HFFc6 (cell line): ENCODE data around the gene C16orf86. TPM values are rescaled to one million over a fixed set of nuclear protein-coding genes. Genes with fewer than 3 reads are reported as not detected.

ENCODE experiments used
- DNase-seq: peaks from one replicate; pipeline ENCODE4 v3.0.0-alpha.2; 2018
- H3K27ac Mint-ChIP-seq: 2 replicates; pipeline ENCODE4 v1.8.0; 2020; ENCODE audit warnings: mild to moderate bottlenecking, mixed read lengths
- H3K27me3 Mint-ChIP-seq: 2 replicates; pipeline ENCODE4 v1.8.0; 2021; ENCODE audit warnings: mild to moderate bottlenecking, moderate library complexity, mixed read lengths; ENCODE audit not compliant: insufficient read depth
- H3K36me3 Mint-ChIP-seq: 2 replicates; pipeline ENCODE4 v1.8.0; 2021; ENCODE audit warnings: low read depth, mixed read lengths
- H3K4me1 Mint-ChIP-seq: 2 replicates; pipeline ENCODE4 v1.8.0; 2020; ENCODE audit warnings: low read depth, mixed read lengths
- H3K4me3 Mint-ChIP-seq: 2 replicates; pipeline ENCODE4 v1.8.0; 2020; ENCODE audit warnings: mild to moderate bottlenecking, moderate library complexity, mixed read lengths
- H3K9me3 Mint-ChIP-seq: 2 replicates; pipeline ENCODE4 v1.8.0; 2020; ENCODE audit warnings: mild to moderate bottlenecking, mixed read lengths
- CTCF ChIP-seq: fragments of 200-600 bp; sonication (generic); IDR thresholded peaks from 2 replicates; pipeline ENCODE4 v1.5.0; 2021; ENCODE audit warnings: antibody characterized with exemption, mild to moderate bottlenecking
- total RNA-seq, 6 experiments: library from RNA; stranded (reverse); fragmentation: NEBNext Ultra II Directional; extraction: Animal tissue kit (Norgen Biotek cat#: 25700); gene quantifications; 2 replicates in 1 of 6; 3 replicates in 5 of 6; pipeline ENCODE4 v1.2.3, GENCODE V29; 2021

C16orf86 gene
- total RNA-seq, 6 experiments from 2014 or later: 1.0 to 1.9 (median 1.6) TPM

- Mint-ChIP-seq H3K36me3 (no peaks in the 10 kb centered on the region), H3K27me3 (peaks cover 15% of the 10 kb centered on the region), H3K9me3 (no peaks in the 10 kb centered on the region), H3K27ac (no peak overlapping the region), H3K4me1 (peaks cover 11% of the 10 kb centered on the region), H3K4me3 (no peak overlapping the region)
- no peak for DNase-seq
- no peak for TF ChIP-seq CTCF
These were observed 11.3 kb upstream of the C16orf86 start for GRCh38 chr16:67655363-67655762.

DNA sequence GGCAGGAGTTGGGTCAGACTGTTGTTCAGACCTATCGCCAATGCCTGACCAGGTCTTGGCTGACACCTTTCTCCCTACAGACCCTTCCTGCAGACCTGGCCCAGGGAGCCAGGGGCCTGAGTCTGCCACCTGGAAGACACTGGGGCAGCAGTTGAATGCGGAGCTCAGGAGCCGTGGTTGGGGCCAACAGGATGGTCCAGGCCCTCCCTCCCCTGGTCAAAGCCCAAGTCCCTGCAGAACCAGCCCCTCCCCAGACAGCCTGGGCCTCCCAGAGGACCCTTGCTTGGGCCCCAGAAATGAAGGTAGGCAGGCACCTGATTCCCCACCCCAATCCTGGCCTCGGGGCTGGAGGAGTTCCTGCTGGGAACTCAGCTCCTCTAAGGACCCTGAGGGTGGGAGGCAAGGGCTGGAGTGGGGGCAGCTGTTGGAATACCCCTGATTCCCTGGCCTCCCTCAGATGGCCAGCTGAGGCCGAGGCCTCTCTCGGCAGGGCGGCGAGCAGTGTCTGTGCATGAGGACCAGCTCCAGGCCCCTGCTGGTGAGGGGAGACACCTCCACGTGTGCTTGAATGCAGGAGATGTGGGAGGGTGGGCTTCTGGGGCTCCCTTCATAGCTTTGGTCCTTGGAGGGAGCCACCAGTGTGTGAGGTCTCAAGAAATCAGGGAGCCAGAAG, 10.1 kb upstream of the C16orf86 start:
- no peak for TF ChIP-seq CTCF
- no peak for DNase-seq
- peaks cover 11% of the 10 kb centered on the region for H3K4me1 Mint-ChIP-seq
- no peak overlapping the region for H3K4me3 Mint-ChIP-seq
- peaks cover 11% of the 10 kb centered on the region for H3K27me3 Mint-ChIP-seq
- no peaks in the 10 kb centered on the region for H3K9me3 Mint-ChIP-seq
- no peak overlapping the region for H3K27ac Mint-ChIP-seq
- no peaks in the 10 kb centered on the region for H3K36me3 Mint-ChIP-seq

- Mint-ChIP-seq H3K27me3 (peaks cover 7% of the 10 kb centered on the region), H3K9me3 (no peaks in the 10 kb centered on the region), H3K4me1 (peaks cover 11% of the 10 kb centered on the region), H3K27ac (no peak overlapping the region), H3K4me3 (no peak overlapping the region), H3K36me3 (no peaks in the 10 kb centered on the region)
- no peak for DNase-seq
- no peak for TF ChIP-seq CTCF
These were observed 9.5 kb upstream of the C16orf86 start for GRCh38 chr16:67657017-67657608.

DNA sequence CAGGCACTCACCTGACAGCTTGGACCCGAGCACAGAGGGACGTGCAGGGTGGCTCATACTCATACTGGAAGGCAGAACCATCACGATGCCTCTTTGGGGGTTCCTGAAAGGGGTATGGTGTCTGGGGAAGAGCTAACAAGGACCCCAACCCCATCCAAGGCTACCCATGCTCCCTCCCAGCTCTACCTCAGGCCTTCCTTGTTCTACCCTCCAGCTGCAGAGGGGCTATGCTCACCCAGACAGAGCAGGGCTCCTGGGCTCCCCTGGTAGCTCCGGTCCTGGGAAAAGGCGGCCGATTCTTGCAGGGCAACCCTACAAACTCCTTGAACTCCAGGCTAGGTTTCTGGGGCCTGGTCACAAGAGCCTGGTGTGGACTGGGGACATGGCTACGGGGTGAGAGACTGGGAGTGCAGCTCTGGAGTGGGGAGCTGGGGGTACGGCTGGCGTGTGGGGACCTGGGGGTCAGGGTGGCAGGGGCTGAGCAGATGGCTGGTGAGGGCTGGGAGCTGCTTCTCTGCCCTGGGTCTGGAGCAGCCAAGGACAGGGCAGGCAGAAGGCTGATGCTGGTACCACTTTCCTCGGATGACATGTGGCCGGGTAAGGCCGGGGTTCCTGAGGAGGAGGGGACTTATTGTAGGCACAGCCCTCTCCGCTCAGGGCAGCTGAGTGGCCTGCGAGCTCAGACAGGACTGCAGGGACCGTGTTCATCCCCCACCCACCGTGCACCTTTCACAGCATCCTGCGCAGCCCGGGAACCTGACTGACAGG, 8.7 kb upstream of the C16orf86 start:
- no peaks in the 10 kb centered on the region for H3K36me3 Mint-ChIP-seq
- no peak for TF ChIP-seq CTCF
- H3K9me3 Mint-ChIP-seq: no peaks in the 10 kb centered on the region
- no peak for DNase-seq
- no peak overlapping the region for H3K4me3 Mint-ChIP-seq
- peaks cover 11% of the 10 kb centered on the region for H3K4me1 Mint-ChIP-seq
- no peak overlapping the region for H3K27ac Mint-ChIP-seq
- peaks cover 5% of the 10 kb centered on the region; the same call in 1 of the 2 replicates for H3K27me3 Mint-ChIP-seq

GRCh38 chr16:67658849-67659674, 7.6 kb upstream of the C16orf86 start:
- TF ChIP-seq CTCF: no peak
- Mint-ChIP-seq H3K4me1 (peaks cover 11% of the 10 kb centered on the region), H3K4me3 (peak overlapping the region; percentile 94), H3K9me3 (no peaks in the 10 kb centered on the region), H3K27ac (peak overlapping the region; percentile 33; the same call in 1 of the 2 replicates), H3K27me3 (peaks cover 4% of the 10 kb centered on the region; the same call in 1 of the 2 replicates), H3K36me3 (no peaks in the 10 kb centered on the region)
- no peak for DNase-seq
